HCT116 (cell line): Measurements from ENCODE around the gene PRKG1. TPM values are rescaled to one million over a fixed set of nuclear protein-coding genes. Genes with fewer than 3 reads are reported as not detected.

Source experiments
- ATAC-seq: fragments of 200-7000 bp; cut with Tn5 transposase; 2 replicates; pipeline ENCODE4 v1.9.1; 2020; ENCODE audit warnings: mild to moderate bottlenecking, moderate library complexity
- BruUV-seq: library from RNA; stranded (reverse); fragments of 400-500 nt; replicated peaks from 2 replicates; lab custom pipeline; 2021; lab: Mats Ljungman, UMichigan
- CTCF ChIA-PET: fragments of 300-600 bp; sonication (Branson Sonifier 250); formaldehyde crosslinking; loops from one replicate; lab custom pipeline; 2021; ENCODE audit warnings: antibody characterized with exemption; lab: Charles Lee
- POLR2A ChIA-PET: fragments of 300-600, 350-600 bp; sonication (Branson Sonifier 250); formaldehyde crosslinking; loops from one replicate; lab custom pipeline; 2021; ENCODE audit warnings: antibody characterized with exemption; lab: Charles Lee
- RAD21 ChIA-PET, 2 experiments: fragments of 300-600 bp; sonication (Branson Sonifier 250); formaldehyde crosslinking; loops; one replicate each; lab custom pipeline; 2023; ENCODE audit warnings: low total read pairs in 2 of 2; ENCODE audit not compliant: uncharacterized antibody in 2 of 2, unreplicated experiment in 2 of 2, low non-redundant PET in 1 of 2; lab: Charles Lee
- DNase-seq: peaks from one replicate; pipeline ENCODE4 v3.0.0-alpha.2; 2010; ENCODE audit warnings: low read depth, low spot score
- H2AFZ ChIP-seq: fragments of 200-600 bp; shearing (Covaris generic), sonication (generic); 2 replicates; pipeline ENCODE4 v1.6.1; 2017; ENCODE audit warnings: low read depth, mixed run types, mixed read lengths, antibody characterized with exemption, low read length; ENCODE audit not compliant: poor library complexity, severe bottlenecking
- H3K27ac ChIP-seq: 2 replicates; pipeline ENCODE4 v1.5.1; 2012; ENCODE audit warnings: low read depth, low read length
- H3K27me3 ChIP-seq: fragments of 200-600 bp; sonication (generic); 2 replicates; pipeline ENCODE4 v1.6.1; 2016; ENCODE audit warnings: mixed run types, low read length, mixed read lengths; ENCODE audit not compliant: insufficient read depth
- H3K36me3 ChIP-seq, 2 experiments: fragments of 200-500 bp in 1 of 2; fragments of 200-600 bp in 1 of 2; sonication (Bioruptor generic) in 1 of 2; sonication (generic) in 1 of 2; 2 replicates each; pipeline versions ENCODE4 v1.5.1 to v1.6.1; 2014 to 2016; ENCODE audit warnings: low read length in 2 of 2, inconsistent platforms in 1 of 2, mixed read lengths in 1 of 2, mixed run types in 1 of 2; ENCODE audit not compliant: insufficient read depth in 2 of 2, control insufficient read depth in 1 of 2
- H3K4me1 ChIP-seq, 2 experiments: fragments of 200-600 bp in 1 of 2; sonication (generic) in 1 of 2; 2 replicates each; pipeline versions ENCODE4 v1.5.1 to v1.6.1; 2012 to 2017; ENCODE audit warnings: low read length in 2 of 2, inconsistent platforms in 1 of 2, mild to moderate bottlenecking in 1 of 2, mixed read lengths in 1 of 2, mixed run types in 1 of 2, moderate library complexity in 1 of 2; ENCODE audit not compliant: insufficient read depth in 2 of 2, control insufficient read depth in 1 of 2
- H3K4me2 ChIP-seq: fragments of 200-600 bp; sonication (generic); 2 replicates; pipeline ENCODE4 v1.6.1; 2017; ENCODE audit warnings: mixed run types, low read length, mixed read lengths
- H3K4me3 ChIP-seq, 2 experiments: fragments of 200-600 bp in 1 of 2; sonication (generic) in 1 of 2; replicated peaks in 1 of 2; 2 replicates each; pipeline ENCODE4 v1.5.1; 2011 to 2016; ENCODE audit warnings: low read length in 2 of 2, control low read depth in 1 of 2, low read depth in 1 of 2, mild to moderate bottlenecking in 1 of 2, mixed read lengths in 1 of 2, mixed run types in 1 of 2
- H3K79me2 ChIP-seq: fragments of 200-600 bp; sonication (generic); 2 replicates; pipeline ENCODE4 v1.6.1; 2017; ENCODE audit warnings: mild to moderate bottlenecking, mixed run types, low read length, moderate library complexity, mixed read lengths; ENCODE audit not compliant: insufficient read depth
- H3K9ac ChIP-seq: fragments of 200-600 bp; sonication (generic); 2 replicates; pipeline ENCODE4 v1.6.1; 2016; ENCODE audit warnings: low read length, mixed read lengths
- H3K9me2 ChIP-seq: fragments of 200-600 bp; sonication (generic), shearing (Covaris generic); 2 replicates; pipeline ENCODE4 v1.6.1; 2017; ENCODE audit warnings: mixed run types, mild to moderate bottlenecking, moderate library complexity; ENCODE audit not compliant: insufficient read depth
- H3K9me3 ChIP-seq, 2 experiments: fragments of 200-500 bp in 1 of 2; fragments of 200-600 bp in 1 of 2; sonication (Bioruptor generic) in 1 of 2; sonication (generic) in 1 of 2; 2 replicates each; pipeline ENCODE4 v1.6.1; 2014 to 2017; ENCODE audit warnings: low read length in 2 of 2, mixed read lengths in 2 of 2, inconsistent platforms in 1 of 2, low read depth in 1 of 2, mild to moderate bottlenecking in 1 of 2, mixed run types in 1 of 2, moderate library complexity in 1 of 2; ENCODE audit not compliant: control insufficient read depth in 1 of 2, insufficient read depth in 1 of 2
- H4K20me1 ChIP-seq: fragments of 200-600 bp; sonication (generic), shearing (Covaris generic); 2 replicates; pipeline ENCODE4 v1.6.1; 2017; ENCODE audit warnings: mixed run types, mild to moderate bottlenecking, moderate library complexity; ENCODE audit not compliant: insufficient read depth
- CBX3 ChIP-seq: IDR thresholded peaks from 2 replicates; pipeline ENCODE4 v1.6.1; 2012; ENCODE audit warnings: low read depth
- CEBPB ChIP-seq: IDR thresholded peaks from 2 replicates; pipeline ENCODE4 v1.6.1; 2012; ENCODE audit warnings: low read depth
- CTCF ChIP-seq, 3 experiments: fragments of 200-600 bp in 1 of 3; sonication (generic) in 1 of 3; IDR thresholded peaks in 2 of 3; conservative IDR thresholded peaks in 1 of 3; 2 replicates each; pipeline ENCODE4 v1.5.1; 2012 to 2017; ENCODE audit warnings: low read depth in 2 of 3, low read length in 2 of 3, antibody characterized with exemption in 1 of 3, borderline replicate concordance in 1 of 3, control low read depth in 1 of 3, mild to moderate bottlenecking in 1 of 3, mixed read lengths in 1 of 3, mixed run types in 1 of 3, moderate library complexity in 1 of 3; ENCODE audit not compliant: insufficient read depth in 1 of 3
- EZH2 ChIP-seq: fragments of 200-600 bp; sonication (generic); IDR thresholded peaks from 2 replicates; pipeline ENCODE4 v1.6.1; 2017; ENCODE audit warnings: antibody characterized with exemption, mixed run types
- EZH2phosphoT487 ChIP-seq: fragments of 200-600 bp; IDR thresholded peaks from 2 replicates; pipeline ENCODE4 v1.6.1; 2018; ENCODE audit warnings: antibody characterized with exemption, borderline replicate concordance
- FOSL1 ChIP-seq: IDR thresholded peaks from 2 replicates; pipeline ENCODE4 v1.6.1; 2012; ENCODE audit warnings: low read depth
- POLR2A ChIP-seq: IDR thresholded peaks from 2 replicates; pipeline ENCODE4 v1.7.0; 2011; ENCODE audit warnings: borderline replicate concordance; ENCODE audit not compliant: insufficient read depth, insufficient read length; ENCODE audit errors: extremely low read depth
- POLR2AphosphoS5 ChIP-seq: IDR thresholded peaks from 2 replicates; pipeline ENCODE4 v1.6.1; 2011; ENCODE audit warnings: mild to moderate bottlenecking, low read depth, low read length, moderate library complexity
- SP1 ChIP-seq: IDR thresholded peaks from 2 replicates; pipeline ENCODE4 v1.6.1; 2012; ENCODE audit warnings: low read depth
- SRF ChIP-seq: IDR thresholded peaks from 2 replicates; pipeline ENCODE4 v1.6.1; 2012; ENCODE audit warnings: low read depth
- YY1 ChIP-seq: IDR thresholded peaks from 2 replicates; pipeline ENCODE4 v1.6.1; 2011; ENCODE audit warnings: low read length, low read depth, moderate library complexity, mild to moderate bottlenecking; ENCODE audit not compliant: insufficient replicate concordance; ENCODE audit errors: extremely low read depth
- ZFX ChIP-seq: fragments of 450-650 bp; IDR thresholded peaks from 2 replicates; pipeline ENCODE4 v1.6.1; 2017
- intact Hi-C: fragments of 100-400 bp; cut with micrococcal nuclease; formaldehyde crosslinking; loops from 2 replicates; pipeline ENCODE4 v1.10.0; 2022
- total RNA-seq: library from RNA; stranded (reverse); gene quantifications from one replicate; pipeline ENCODE4 v1.2.1, GENCODE V29; 2021; ENCODE audit not compliant: unreplicated experiment

Gene PRKG1
- total RNA-seq, 1 experiment from 2014 or later, result 1.4 TPM

DNA sequence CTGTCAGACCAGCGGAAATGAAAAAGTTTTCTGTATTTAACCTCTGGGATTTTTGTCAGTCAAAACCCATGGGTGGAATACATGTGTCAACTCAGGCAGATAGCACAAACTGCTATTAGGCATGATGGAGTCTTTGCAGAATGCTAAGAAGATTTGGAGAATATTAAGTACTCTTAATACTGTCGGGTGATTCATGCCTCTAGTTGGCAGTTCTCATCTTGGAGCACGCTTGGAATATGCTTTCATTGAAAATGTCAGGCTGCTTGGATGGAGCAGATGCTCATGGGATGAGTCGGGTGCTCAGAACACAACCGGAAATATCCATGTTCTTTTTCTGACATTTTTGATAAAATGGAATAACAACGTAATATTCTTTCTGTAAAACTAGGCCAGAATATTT, 27.6 kb upstream of the PRKG1 start:
- no peaks in the 10 kb centered on the region for H4K20me1 ChIP-seq
- RAD21 ChIA-PET, result no interaction called here
- no peaks in the 10 kb centered on the region for H3K9me3 ChIP-seq
- H3K27ac ChIP-seq, result no peak overlapping the region
- no peak overlapping the region for H3K4me2 ChIP-seq
- TF ChIP-seq CTCF (IDR thresholded peaks at IDR 0.05 in 2 of 3, conservative IDR thresholded peaks at IDR 0.05 in 1 of 3; ENCODE audit: borderline replicate concordance in 1 of 3, insufficient read depth in 1 of 3, low read depth in 2 of 3, low read length in 2 of 3) (no peak), SP1 (no peak), CBX3 (no peak), YY1 (no peak), EZH2 (no peak), CEBPB (no peak), EZH2phosphoT487 (no peak), ZFX (no peak), POLR2A (no peak), POLR2AphosphoS5 (no peak), FOSL1 (no peak), SRF (no peak)
- no peak overlapping the region for H2AFZ ChIP-seq
- no peaks in the 10 kb centered on the region for H3K27me3 ChIP-seq
- POLR2A ChIA-PET, result no interaction called here
- DNase-seq, result no peak
- ATAC-seq, result no peak
- no peaks in the 10 kb centered on the region for H3K79me2 ChIP-seq
- BruUV-seq, result no TSS peak
- H3K36me3 ChIP-seq, result no peaks in the 10 kb centered on the region
- intact Hi-C loops, result no loop called here
- no peaks in the 10 kb centered on the region for H3K4me1 ChIP-seq
- H3K9ac ChIP-seq, result no peak overlapping the region
- CTCF ChIA-PET, result no interaction called here
- no peaks in the 10 kb centered on the region for H3K9me2 ChIP-seq
- no peak overlapping the region for H3K4me3 ChIP-seq
